OCI-LY7 (cell line): ENCODE results near the gene DAZAP1.

Source experiments
- EZH2phosphoT487 ChIP-seq: fragments of 200-600 bp; sonication (generic); IDR thresholded peaks from 2 replicates; pipeline ENCODE4 v1.6.1; 2018; ENCODE audit warnings: low read depth, borderline replicate concordance, mild to moderate bottlenecking, mixed run types, antibody characterized with exemption, low read length, moderate library complexity, mixed read lengths
- TF ChIP-seq, protein P1 (sequence below): fragments of 200-600 bp; sonication (generic); conservative IDR thresholded peaks from 2 replicates; pipeline ENCODE4 v1.5.1; 2014; ENCODE audit warnings: mild to moderate bottlenecking, antibody characterized with exemption, low read length, moderate library complexity, mixed read lengths

DNA sequence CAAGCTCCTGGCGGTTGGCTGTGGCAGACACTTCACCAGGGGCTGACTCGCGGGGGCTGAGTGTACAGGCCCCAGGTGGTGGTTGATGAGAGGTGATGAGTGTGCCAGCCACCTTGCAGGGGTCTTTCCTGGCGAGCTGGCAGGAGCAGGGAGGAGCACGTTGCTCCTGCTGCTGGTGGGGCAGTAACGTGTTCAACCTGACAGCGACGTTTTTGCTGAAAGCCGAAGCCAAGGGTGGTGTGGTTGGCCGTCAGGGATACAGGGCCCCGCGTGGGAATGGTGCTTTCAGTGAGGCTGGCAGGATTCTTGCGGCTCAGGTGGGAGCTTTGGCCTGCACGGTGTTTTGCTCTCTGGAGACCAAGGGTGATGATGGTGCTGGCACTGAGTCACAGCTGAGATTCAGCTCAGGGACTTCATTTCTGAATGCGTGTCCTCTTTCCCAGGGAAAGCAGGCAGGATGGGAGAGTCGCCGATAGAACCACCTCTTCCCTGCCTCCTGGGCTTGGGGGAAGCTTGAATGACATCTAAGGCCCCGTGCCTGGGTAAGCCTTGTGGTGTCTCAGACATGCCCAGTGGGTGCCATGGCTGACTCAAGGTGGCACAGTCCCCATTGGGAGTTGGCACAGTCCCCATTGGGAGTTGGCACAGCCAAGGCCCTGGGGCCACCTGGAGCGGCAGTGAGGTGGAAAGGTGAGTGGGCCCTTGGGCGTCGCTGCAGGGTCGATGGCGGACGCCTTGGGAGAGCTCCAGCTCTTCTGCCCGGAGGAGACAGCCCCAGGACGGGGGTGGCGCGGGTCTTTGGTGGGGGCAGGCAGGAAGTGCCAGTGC lies 8.8 kb downstream of the DAZAP1 start:
- TF ChIP-seq, protein P1, sequence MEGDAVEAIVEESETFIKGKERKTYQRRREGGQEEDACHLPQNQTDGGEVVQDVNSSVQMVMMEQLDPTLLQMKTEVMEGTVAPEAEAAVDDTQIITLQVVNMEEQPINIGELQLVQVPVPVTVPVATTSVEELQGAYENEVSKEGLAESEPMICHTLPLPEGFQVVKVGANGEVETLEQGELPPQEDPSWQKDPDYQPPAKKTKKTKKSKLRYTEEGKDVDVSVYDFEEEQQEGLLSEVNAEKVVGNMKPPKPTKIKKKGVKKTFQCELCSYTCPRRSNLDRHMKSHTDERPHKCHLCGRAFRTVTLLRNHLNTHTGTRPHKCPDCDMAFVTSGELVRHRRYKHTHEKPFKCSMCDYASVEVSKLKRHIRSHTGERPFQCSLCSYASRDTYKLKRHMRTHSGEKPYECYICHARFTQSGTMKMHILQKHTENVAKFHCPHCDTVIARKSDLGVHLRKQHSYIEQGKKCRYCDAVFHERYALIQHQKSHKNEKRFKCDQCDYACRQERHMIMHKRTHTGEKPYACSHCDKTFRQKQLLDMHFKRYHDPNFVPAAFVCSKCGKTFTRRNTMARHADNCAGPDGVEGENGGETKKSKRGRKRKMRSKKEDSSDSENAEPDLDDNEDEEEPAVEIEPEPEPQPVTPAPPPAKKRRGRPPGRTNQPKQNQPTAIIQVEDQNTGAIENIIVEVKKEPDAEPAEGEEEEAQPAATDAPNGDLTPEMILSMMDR = no peak
- no peak for TF ChIP-seq EZH2phosphoT487
